ENCODE data around the gene TUBB3. TPM values are rescaled to one million over a fixed set of nuclear protein-coding genes. Genes with fewer than 3 reads are reported as not detected.

The TUBB3 gene
- total RNA-seq, 1 donor from 2014 or later: 459 TPM

DNA sequence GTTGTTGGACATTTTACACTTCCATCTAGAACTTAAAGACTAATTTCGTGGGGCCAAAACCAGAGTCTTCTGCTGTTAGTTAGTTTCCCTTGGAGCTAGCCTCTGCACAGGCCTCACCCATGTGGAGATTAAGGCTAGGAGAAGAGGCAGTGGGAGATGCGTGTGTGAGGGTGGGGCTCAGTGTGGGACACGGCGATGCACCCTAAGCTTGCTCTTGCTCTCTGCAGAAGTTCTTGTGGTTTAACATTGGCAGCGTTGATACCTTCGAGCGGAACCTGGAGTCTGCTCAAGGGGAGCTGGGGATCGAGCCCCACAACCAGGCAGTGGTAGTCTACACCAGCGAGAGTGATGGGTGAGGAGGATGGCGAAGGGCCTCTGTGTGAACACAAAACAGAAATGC is 62.1 kb downstream of the TUBB3 start:
- Histone ChIP-seq H3K27me3 (ENCODE audit: insufficient read depth, low read length) (no peaks in the 10 kb centered on the region), H3K9me3 (ENCODE audit: insufficient read depth, low read depth, low read length) (no peaks in the 10 kb centered on the region), H3K4me3 (ENCODE audit: insufficient read depth, low read depth, low read length) (no peak overlapping the region), H3K4me1 (ENCODE audit: insufficient read depth, low read length) (no peaks in the 10 kb centered on the region), H4K20me1 (ENCODE audit: insufficient read depth, low read length) (no peaks in the 10 kb centered on the region), H3K36me3 (ENCODE audit: insufficient read depth, low read length) (peaks cover 27% of the 10 kb centered on the region), H3K79me2 (ENCODE audit: insufficient read depth, low read length) (peaks cover 2% of the 10 kb centered on the region), H3K27ac (ENCODE audit: low read depth, low read length) (no peak overlapping the region), H3K4me2 (ENCODE audit: low read length) (no peak overlapping the region), H3K9ac (ENCODE audit: low read length) (no peak overlapping the region), H2AFZ (ENCODE audit: low read depth, low read length) (no peak overlapping the region)
- DNase-seq (ENCODE audit: low read depth) (no peak), FAIRE-seq (no peak)
- Mint-ChIP-seq H3K9me3 (ENCODE audit: unreplicated experiment) (no peaks in the 10 kb centered on the region), H3K27ac (ENCODE audit: unreplicated experiment) (no peak overlapping the region), H3K36me3 (ENCODE audit: low read depth, unreplicated experiment) (peaks cover 24% of the 10 kb centered on the region), H3K4me3 (ENCODE audit: unreplicated experiment) (no peak overlapping the region), H3K27me3 (ENCODE audit: low read depth, unreplicated experiment) (no peaks in the 10 kb centered on the region), H3K4me1 (ENCODE audit: low read depth, unreplicated experiment) (no peaks in the 10 kb centered on the region)
- TF ChIP-seq, protein P1, sequence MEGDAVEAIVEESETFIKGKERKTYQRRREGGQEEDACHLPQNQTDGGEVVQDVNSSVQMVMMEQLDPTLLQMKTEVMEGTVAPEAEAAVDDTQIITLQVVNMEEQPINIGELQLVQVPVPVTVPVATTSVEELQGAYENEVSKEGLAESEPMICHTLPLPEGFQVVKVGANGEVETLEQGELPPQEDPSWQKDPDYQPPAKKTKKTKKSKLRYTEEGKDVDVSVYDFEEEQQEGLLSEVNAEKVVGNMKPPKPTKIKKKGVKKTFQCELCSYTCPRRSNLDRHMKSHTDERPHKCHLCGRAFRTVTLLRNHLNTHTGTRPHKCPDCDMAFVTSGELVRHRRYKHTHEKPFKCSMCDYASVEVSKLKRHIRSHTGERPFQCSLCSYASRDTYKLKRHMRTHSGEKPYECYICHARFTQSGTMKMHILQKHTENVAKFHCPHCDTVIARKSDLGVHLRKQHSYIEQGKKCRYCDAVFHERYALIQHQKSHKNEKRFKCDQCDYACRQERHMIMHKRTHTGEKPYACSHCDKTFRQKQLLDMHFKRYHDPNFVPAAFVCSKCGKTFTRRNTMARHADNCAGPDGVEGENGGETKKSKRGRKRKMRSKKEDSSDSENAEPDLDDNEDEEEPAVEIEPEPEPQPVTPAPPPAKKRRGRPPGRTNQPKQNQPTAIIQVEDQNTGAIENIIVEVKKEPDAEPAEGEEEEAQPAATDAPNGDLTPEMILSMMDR (IDR thresholded peaks at IDR 0.05; ENCODE audit: insufficient read depth, low read depth, low read length): no peak
- TF ChIP-seq EZH2 (IDR thresholded peaks at IDR 0.05; ENCODE audit: insufficient read depth, low read length): no peak

Other genes starting within 250 kb of the TUBB3 start
- 40.5 and 41.7 TPM in 2 replicates for gene CDK10, start 236.7 kb upstream of the TUBB3 start, total RNA-seq
- 9.8 and 10.8 TPM in 2 replicates for gene SPATA2L, start 221.6 kb upstream of the TUBB3 start, total RNA-seq
- gene VPS9D1, start 202.4 kb upstream of the TUBB3 start, total RNA-seq: 11.3 and 12.4 TPM in 2 replicates
- 21.6 and 22.2 TPM in 2 replicates for gene ZNF276, start 201.8 kb upstream of the TUBB3 start, total RNA-seq
- gene FANCA, start 106.7 kb upstream of the TUBB3 start, total RNA-seq: 6.1 and 6.3 TPM in 2 replicates
- gene SPIRE2, start 94.9 kb upstream of the TUBB3 start, total RNA-seq: 2.6 and 3.2 TPM in 2 replicates
- gene TCF25, start 49.8 kb upstream of the TUBB3 start, total RNA-seq: 187 and 193 TPM in 2 replicates
- 8.4 and 9.2 TPM in 2 replicates for gene MC1R, start 4.5 kb upstream of the TUBB3 start, total RNA-seq
- gene DEF8, start 25.4 kb downstream of the TUBB3 start, total RNA-seq: 70.7 and 78.8 TPM in 2 replicates
- 18.1 and 24.0 TPM in 2 replicates for gene DBNDD1, start 96.1 kb downstream of the TUBB3 start, total RNA-seq
- not detected in 2 replicates for gene PRDM7, start 154.0 kb downstream of the TUBB3 start, total RNA-seq